Measurements from ENCODE around the gene CCNY. TPM values are rescaled to one million over a fixed set of nuclear protein-coding genes. Genes with fewer than 3 reads are reported as not detected.

CCNY gene
- total RNA-seq, 2 experiments from 2014 or later, result 37.0 to 55.8 TPM

DNA sequence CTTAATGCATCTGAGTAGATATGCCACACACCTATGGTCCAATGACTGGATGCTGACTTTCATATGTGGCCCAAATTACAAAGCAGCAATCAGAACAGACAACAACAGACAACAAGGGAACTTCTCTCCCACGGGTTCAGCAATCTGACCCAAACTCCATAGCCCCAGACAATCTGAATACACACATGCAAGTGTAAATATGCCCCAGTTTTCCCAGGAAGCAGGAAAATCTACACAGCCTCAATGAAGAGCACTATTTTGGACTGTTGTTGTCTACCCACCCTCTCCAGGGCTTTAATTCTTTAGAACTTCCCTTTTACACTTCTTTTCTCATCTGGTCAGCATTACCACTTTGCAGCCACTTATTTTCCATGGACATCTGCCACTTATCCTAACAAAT, 2.0 kb upstream of the CCNY start:
- no peak for DNase-seq (ENCODE audit: low spot score)
- H3K9me2 ChIP-seq (ENCODE audit: insufficient read depth, low read length), result no peaks in the 10 kb centered on the region
- CTCF ChIA-PET (ENCODE audit: unreplicated experiment), result no interaction called here
- POLR2A ChIA-PET, result no interaction called here
- no peak overlapping the region for H3K4me3 ChIP-seq (ENCODE audit: low read depth, low read length, poor library complexity, severe bottlenecking)
- intact Hi-C loops (cut with micrococcal nuclease; ENCODE audit: unreplicated experiment), result loop anchor here (10.0 kb wide), 2 partner anchors 231 to 239 kb away; partner anchors contain the start of gene CUL2
- H2AFZ ChIP-seq (ENCODE audit: low read length), result no peak overlapping the region
- H4K20me1 ChIP-seq (ENCODE audit: insufficient read depth, low read length), result peaks cover 19% of the 10 kb centered on the region; the same call in 1 of the 2 replicates
- TF ChIP-seq CTCF (conservative IDR thresholded peaks at IDR 0.05; ENCODE audit: low read length) (no peak), EZH2phosphoT487 (IDR thresholded peaks at IDR 0.05; ENCODE audit: borderline replicate concordance, low read depth, low read length) (no peak)
- no peak overlapping the region for H3K27ac ChIP-seq (ENCODE audit: low read depth, low read length, poor library complexity, severe bottlenecking)
- H3K9me3 ChIP-seq (ENCODE audit: low read length), result no peaks in the 10 kb centered on the region
- peaks cover 22% of the 10 kb centered on the region for H3K36me3 ChIP-seq (ENCODE audit: insufficient read depth, low read length)
- peaks cover 41% of the 10 kb centered on the region for H3K79me2 ChIP-seq (ENCODE audit: insufficient read depth, low read depth, low read length)
- BruUV-seq (replicated peaks), result no TSS peak
- H3K4me2 ChIP-seq (ENCODE audit: low read length), result peak overlapping the region; percentile 90
- peaks cover 21% of the 10 kb centered on the region for H3K4me1 ChIP-seq (ENCODE audit: insufficient read depth, low read length, poor library complexity, severe bottlenecking)

DNA sequence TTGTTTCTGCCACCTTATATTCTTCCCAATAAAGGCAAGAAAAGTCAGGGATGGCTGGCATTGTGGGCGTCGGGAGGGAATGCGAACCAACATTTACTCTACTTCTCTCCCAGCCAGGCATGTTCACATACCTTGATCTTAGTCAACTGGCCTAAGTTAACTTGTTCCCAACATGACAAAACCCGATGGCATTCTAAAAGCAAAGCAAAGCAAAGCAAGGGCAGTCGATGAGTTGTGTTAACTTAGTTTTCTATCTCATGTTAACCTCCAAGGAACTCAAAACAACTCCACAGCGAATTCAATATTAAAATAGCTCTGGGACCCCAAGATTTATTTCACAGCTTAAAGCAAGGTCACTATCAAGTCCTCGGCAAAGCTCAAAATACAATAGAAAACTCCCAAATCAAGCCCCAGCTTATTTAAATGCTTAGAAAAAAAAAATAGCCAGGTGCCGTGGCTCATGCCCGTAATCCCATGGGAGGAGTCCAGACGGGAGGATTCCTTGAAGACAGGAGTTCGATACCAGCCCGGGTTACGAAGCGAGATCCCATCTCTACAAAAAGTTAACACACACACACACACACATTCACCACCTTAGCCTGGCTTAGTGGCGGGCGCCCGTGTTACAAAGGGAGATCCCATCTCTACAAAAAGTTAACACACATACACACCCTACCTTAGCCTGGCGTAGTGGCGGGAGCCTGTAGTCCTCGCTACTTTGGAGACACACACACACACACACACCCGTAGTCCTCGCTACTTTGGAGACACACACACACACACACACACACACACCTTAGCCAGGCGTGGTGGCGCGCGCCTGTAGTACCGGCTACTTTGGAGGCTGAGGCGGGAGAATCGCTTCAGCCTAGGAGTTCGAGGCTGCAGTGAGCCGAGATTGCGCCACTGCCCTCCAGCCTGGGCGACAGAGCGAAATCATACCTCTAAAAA, 901 bp upstream of the CCNY start:
- ChIA-PET CTCF (ENCODE audit: unreplicated experiment) (no interaction called here), POLR2A (interaction anchor here (0.6 to 1.1 kb wide), 3 partner anchors 14 to 279 kb away, joined by 3 to 7 read pairs (median 4); no protein-coding TSS in a partner anchor)
- peak overlapping the region; percentile 79 for H2AFZ ChIP-seq (ENCODE audit: low read length)
- peaks cover 33% of the 10 kb centered on the region for H3K4me1 ChIP-seq (ENCODE audit: insufficient read depth, low read length, poor library complexity, severe bottlenecking)
- peak overlapping the region; percentile 32 for H3K27ac ChIP-seq (ENCODE audit: low read depth, low read length, poor library complexity, severe bottlenecking)
- H3K79me2 ChIP-seq (ENCODE audit: insufficient read depth, low read depth, low read length), result peaks cover 52% of the 10 kb centered on the region
- H3K4me2 ChIP-seq (ENCODE audit: low read length), result peak overlapping the region; percentile 90
- TSS peak; percentile 55 for BruUV-seq (replicated peaks)
- H3K9me2 ChIP-seq (ENCODE audit: insufficient read depth, low read length), result no peaks in the 10 kb centered on the region
- H3K9me3 ChIP-seq (ENCODE audit: low read length), result no peaks in the 10 kb centered on the region
- H3K36me3 ChIP-seq (ENCODE audit: insufficient read depth, low read length), result peaks cover 22% of the 10 kb centered on the region
- intact Hi-C loops (cut with micrococcal nuclease; ENCODE audit: unreplicated experiment), result loop anchor here (2.0 to 10.0 kb wide), 5 partner anchors 162 to 305 kb away; partner anchors contain the start of genes CREM and CUL2
- TF ChIP-seq EZH2phosphoT487 (IDR thresholded peaks at IDR 0.05; ENCODE audit: borderline replicate concordance, low read depth, low read length), result no peak
- TF ChIP-seq CTCF (conservative IDR thresholded peaks at IDR 0.05; ENCODE audit: low read length), result no peak
- peak overlapping the region; percentile 91 for H3K4me3 ChIP-seq (ENCODE audit: low read depth, low read length, poor library complexity, severe bottlenecking)
- DNase-seq (ENCODE audit: low spot score), result peak; percentile 43
- H4K20me1 ChIP-seq (ENCODE audit: insufficient read depth, low read length), result peaks cover 25% of the 10 kb centered on the region; the same call in 1 of the 2 replicates

Data from OCI-LY7 (cell line).